GM23338 (cell line): ENCODE results near the gene ME3.

Experiments used
- EZH2 ChIP-seq: fragments of 200-600 bp; sonication (generic); IDR thresholded peaks from one replicate; pipeline ENCODE4 v1.8.0; 2017; ENCODE audit warnings: antibody characterized with exemption, mild to moderate bottlenecking, low read depth; ENCODE audit not compliant: unreplicated experiment
- POLR2AphosphoS5 ChIP-seq: IDR thresholded peaks from 2 replicates; pipeline ENCODE4 v1.6.1; 2016; ENCODE audit warnings: antibody characterized with exemption, low read depth
- STAT1 ChIP-seq: IDR thresholded peaks from one replicate; pipeline ENCODE4 v1.6.1; 2016; ENCODE audit warnings: antibody characterized with exemption; ENCODE audit not compliant: unreplicated experiment
- TF ChIP-seq, protein P1 (sequence below), 2 experiments: fragments of 200-600 bp in 1 of 2; sonication (generic) in 1 of 2; conservative IDR thresholded peaks; 2 replicates each; pipeline versions ENCODE4 v1.5.1 to v1.6.1; 2016 to 2017; ENCODE audit warnings: antibody characterized with exemption in 2 of 2, low read depth in 2 of 2, mild to moderate bottlenecking in 2 of 2, moderate library complexity in 1 of 2
- TF ChIP-seq, protein P2 (sequence below): IDR thresholded peaks from one replicate; pipeline ENCODE4 v1.6.1; 2018; ENCODE audit warnings: antibody characterized with exemption; ENCODE audit not compliant: unreplicated experiment
- TF ChIP-seq, protein P3 (sequence below): IDR thresholded peaks from 2 replicates; pipeline ENCODE4 v1.6.1; 2016; ENCODE audit warnings: antibody characterized with exemption

DNA sequence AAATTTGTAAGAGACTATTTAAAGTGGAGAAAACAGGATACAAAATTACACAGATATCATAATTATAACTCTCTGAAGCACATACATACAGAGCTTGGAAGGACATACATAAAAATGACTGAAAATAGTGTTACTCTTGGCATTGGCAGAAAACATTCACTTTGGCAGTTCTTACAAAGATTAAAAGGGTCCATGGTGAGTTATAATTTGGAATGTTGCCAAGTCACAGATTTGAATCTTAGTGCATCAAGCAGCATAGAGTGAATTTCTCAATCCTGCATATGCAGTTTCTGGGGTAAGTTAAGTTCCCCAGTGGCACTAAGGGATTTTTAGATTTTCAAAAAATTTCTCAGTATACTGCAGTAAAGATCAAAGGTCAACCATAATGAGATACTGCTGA, 181.8 kb downstream of the ME3 start:
- TF ChIP-seq POLR2AphosphoS5: no peak
- TF ChIP-seq, protein P1, sequence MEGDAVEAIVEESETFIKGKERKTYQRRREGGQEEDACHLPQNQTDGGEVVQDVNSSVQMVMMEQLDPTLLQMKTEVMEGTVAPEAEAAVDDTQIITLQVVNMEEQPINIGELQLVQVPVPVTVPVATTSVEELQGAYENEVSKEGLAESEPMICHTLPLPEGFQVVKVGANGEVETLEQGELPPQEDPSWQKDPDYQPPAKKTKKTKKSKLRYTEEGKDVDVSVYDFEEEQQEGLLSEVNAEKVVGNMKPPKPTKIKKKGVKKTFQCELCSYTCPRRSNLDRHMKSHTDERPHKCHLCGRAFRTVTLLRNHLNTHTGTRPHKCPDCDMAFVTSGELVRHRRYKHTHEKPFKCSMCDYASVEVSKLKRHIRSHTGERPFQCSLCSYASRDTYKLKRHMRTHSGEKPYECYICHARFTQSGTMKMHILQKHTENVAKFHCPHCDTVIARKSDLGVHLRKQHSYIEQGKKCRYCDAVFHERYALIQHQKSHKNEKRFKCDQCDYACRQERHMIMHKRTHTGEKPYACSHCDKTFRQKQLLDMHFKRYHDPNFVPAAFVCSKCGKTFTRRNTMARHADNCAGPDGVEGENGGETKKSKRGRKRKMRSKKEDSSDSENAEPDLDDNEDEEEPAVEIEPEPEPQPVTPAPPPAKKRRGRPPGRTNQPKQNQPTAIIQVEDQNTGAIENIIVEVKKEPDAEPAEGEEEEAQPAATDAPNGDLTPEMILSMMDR (conservative IDR thresholded peaks at IDR 0.05; ENCODE audit: low read depth in 2 of 2): no peak
- TF ChIP-seq, protein P2, sequence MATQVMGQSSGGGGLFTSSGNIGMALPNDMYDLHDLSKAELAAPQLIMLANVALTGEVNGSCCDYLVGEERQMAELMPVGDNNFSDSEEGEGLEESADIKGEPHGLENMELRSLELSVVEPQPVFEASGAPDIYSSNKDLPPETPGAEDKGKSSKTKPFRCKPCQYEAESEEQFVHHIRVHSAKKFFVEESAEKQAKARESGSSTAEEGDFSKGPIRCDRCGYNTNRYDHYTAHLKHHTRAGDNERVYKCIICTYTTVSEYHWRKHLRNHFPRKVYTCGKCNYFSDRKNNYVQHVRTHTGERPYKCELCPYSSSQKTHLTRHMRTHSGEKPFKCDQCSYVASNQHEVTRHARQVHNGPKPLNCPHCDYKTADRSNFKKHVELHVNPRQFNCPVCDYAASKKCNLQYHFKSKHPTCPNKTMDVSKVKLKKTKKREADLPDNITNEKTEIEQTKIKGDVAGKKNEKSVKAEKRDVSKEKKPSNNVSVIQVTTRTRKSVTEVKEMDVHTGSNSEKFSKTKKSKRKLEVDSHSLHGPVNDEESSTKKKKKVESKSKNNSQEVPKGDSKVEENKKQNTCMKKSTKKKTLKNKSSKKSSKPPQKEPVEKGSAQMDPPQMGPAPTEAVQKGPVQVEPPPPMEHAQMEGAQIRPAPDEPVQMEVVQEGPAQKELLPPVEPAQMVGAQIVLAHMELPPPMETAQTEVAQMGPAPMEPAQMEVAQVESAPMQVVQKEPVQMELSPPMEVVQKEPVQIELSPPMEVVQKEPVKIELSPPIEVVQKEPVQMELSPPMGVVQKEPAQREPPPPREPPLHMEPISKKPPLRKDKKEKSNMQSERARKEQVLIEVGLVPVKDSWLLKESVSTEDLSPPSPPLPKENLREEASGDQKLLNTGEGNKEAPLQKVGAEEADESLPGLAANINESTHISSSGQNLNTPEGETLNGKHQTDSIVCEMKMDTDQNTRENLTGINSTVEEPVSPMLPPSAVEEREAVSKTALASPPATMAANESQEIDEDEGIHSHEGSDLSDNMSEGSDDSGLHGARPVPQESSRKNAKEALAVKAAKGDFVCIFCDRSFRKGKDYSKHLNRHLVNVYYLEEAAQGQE: no peak
- TF ChIP-seq, protein P3, sequence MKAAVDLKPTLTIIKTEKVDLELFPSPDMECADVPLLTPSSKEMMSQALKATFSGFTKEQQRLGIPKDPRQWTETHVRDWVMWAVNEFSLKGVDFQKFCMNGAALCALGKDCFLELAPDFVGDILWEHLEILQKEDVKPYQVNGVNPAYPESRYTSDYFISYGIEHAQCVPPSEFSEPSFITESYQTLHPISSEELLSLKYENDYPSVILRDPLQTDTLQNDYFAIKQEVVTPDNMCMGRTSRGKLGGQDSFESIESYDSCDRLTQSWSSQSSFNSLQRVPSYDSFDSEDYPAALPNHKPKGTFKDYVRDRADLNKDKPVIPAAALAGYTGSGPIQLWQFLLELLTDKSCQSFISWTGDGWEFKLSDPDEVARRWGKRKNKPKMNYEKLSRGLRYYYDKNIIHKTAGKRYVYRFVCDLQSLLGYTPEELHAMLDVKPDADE: no peak
- no peak for TF ChIP-seq EZH2
- no peak for TF ChIP-seq STAT1
